Esophagus muscularis mucosa (tissue), 4 donors: ENCODE data around the gene OR2H2. TPM values are rescaled to one million over a fixed set of nuclear protein-coding genes. Genes with fewer than 3 reads are reported as not detected.
A peak's percentile ranks its signal among the peaks of the same experiment; 100 is the strongest.

Experiments
- DNase-seq: peaks from one replicate; pipeline ENCODE4 v3.0.0-alpha.2; 2017; ENCODE audit errors: extremely low spot score
- H3K27ac ChIP-seq, 4 donors: fragments of 200-600 bp; sonication (generic); replicated peaks in 1 of 4; 1 replicate in 3 of 4; 2 replicates in 1 of 4; pipeline ENCODE4 v1.5.1; 2016 to 2019; ENCODE audit warnings: mild to moderate bottlenecking in 1 of 4
- H3K27me3 ChIP-seq, 4 donors: fragments of 200-600 bp; sonication (generic); one replicate each; pipeline versions ENCODE4 v1.5.1 to v1.6.0; 2016 to 2019
- H3K36me3 ChIP-seq, 4 donors: fragments of 200-600 bp; sonication (generic); one replicate each; pipeline ENCODE4 v1.5.1; 2016 to 2019
- H3K4me1 ChIP-seq, 4 donors: fragments of 200-600 bp; sonication (generic); one replicate each; pipeline ENCODE4 v1.5.1; 2016 to 2019
- H3K4me3 ChIP-seq, 4 donors: fragments of 200-600 bp; sonication (generic); 1 replicate in 2 of 4; 2 replicates in 2 of 4; pipeline ENCODE4 v1.5.1; 2016 to 2019; ENCODE audit warnings: mild to moderate bottlenecking in 4 of 4, moderate library complexity in 1 of 4
- H3K9me3 ChIP-seq, 4 donors: fragments of 200-600 bp; sonication (generic); 1 replicate in 3 of 4; 2 replicates in 1 of 4; pipeline ENCODE4 v1.5.1; 2016 to 2019
- CTCF ChIP-seq, 3 experiments: fragments of 200-600 bp in 2 of 3; fragments of 450-650 bp in 1 of 3; sonication (generic) in 2 of 3; IDR thresholded peaks; one replicate each; pipeline ENCODE4 v1.5.1; 2017 to 2019; ENCODE audit warnings: antibody characterized with exemption in 3 of 3, mild to moderate bottlenecking in 2 of 3, moderate library complexity in 1 of 3
- EP300 ChIP-seq: sonication (generic); formaldehyde crosslinking; IDR thresholded peaks from one replicate; pipeline ENCODE4 v1.6.1; 2017; ENCODE audit warnings: antibody characterized with exemption
- POLR2A ChIP-seq: fragments of 450-650 bp; IDR thresholded peaks from one replicate; pipeline ENCODE4 v1.6.1; 2017; ENCODE audit warnings: antibody characterized with exemption, moderate library complexity, mild to moderate bottlenecking, low read depth
- POLR2AphosphoS5 ChIP-seq, 2 donors: sonication (generic); formaldehyde crosslinking; IDR thresholded peaks; one replicate each; pipeline ENCODE4 v1.6.1; 2017; ENCODE audit warnings: antibody characterized with exemption in 2 of 2
- WGBS: methylation state at CpG from one replicate; pipeline ENCODE4 v1.1.5; 2018; 5-methylcytosine and 5-hydroxymethylcytosine counted together
- intact Hi-C: fragments of 100-400 bp; cut with DNase I; formaldehyde crosslinking; loops from one replicate; pipeline ENCODE4 v1.15.1; 2023
- total RNA-seq, 4 donors: library from RNA; depleted of rRNA; stranded (reverse); fragments of >200 nt; gene quantifications; one replicate each; pipeline versions ENCODE4 v1.1.0 to v1.2.1, GENCODE V29; 2016

The OR2H2 gene
- total RNA-seq, 4 donors from 2014 or later, result not detected

- Histone ChIP-seq H3K9me3 (no peaks in the 10 kb centered on the region), H3K4me1 (no peaks in the 10 kb centered on the region), H3K36me3 (no peaks in the 10 kb centered on the region), H3K27ac (no peak overlapping the region), H3K4me3 (no peak overlapping the region), H3K27me3 (peaks cover 0 to 55% (median 2%) of the 10 kb centered on the region in 4 donors)
- peak; percentile 34 for DNase-seq
- 53% methylated on average over 1 of the region's 1 CpG for WGBS
- intact Hi-C loops, result no loop called here
- TF ChIP-seq POLR2AphosphoS5 (IDR thresholded peaks at IDR 0.05) (no peak), EP300 (no peak), POLR2A (no peak), CTCF (IDR thresholded peaks at IDR 0.05) (no peak)
These were observed 23.2 kb upstream of the OR2H2 start for GRCh38 chr6:29561606-29562181.

GRCh38 chr6:29563435-29563965, 21.4 kb upstream of the OR2H2 start:
- Histone ChIP-seq H3K36me3 (no peaks in the 10 kb centered on the region), H3K4me3 (no peak overlapping the region), H3K4me1 (no peaks in the 10 kb centered on the region), H3K9me3 (no peaks in the 10 kb centered on the region), H3K27me3 (peaks cover 0 to 40% (median 0%) of the 10 kb centered on the region in 4 donors), H3K27ac (no peak overlapping the region)
- no peak for DNase-seq
- TF ChIP-seq EP300, result no peak
- no peak for TF ChIP-seq POLR2A
- no peak for TF ChIP-seq POLR2AphosphoS5 (IDR thresholded peaks at IDR 0.05)
- no peak for TF ChIP-seq CTCF (IDR thresholded peaks at IDR 0.05)
- WGBS, result 72% methylated on average over 3 of the region's 3 CpGs
- intact Hi-C loops, result no loop called here

- intact Hi-C loops, result no loop called here
- Histone ChIP-seq H3K4me1 (no peaks in the 10 kb centered on the region), H3K27me3 (peaks cover 0 to 41% (median 0%) of the 10 kb centered on the region in 4 donors), H3K27ac (no peak overlapping the region), H3K9me3 (no peaks in the 10 kb centered on the region), H3K4me3 (no peak overlapping the region), H3K36me3 (no peaks in the 10 kb centered on the region)
- TF ChIP-seq EP300 (no peak), POLR2AphosphoS5 (IDR thresholded peaks at IDR 0.05) (no peak), CTCF (IDR thresholded peaks at IDR 0.05) (no peak), POLR2A (no peak)
- DNase-seq, result no peak
These were observed 20.0 kb upstream of the OR2H2 start for GRCh38 chr6:29564875-29565274.

- Histone ChIP-seq H3K4me3 (no peak overlapping the region), H3K27ac (no peak overlapping the region), H3K9me3 (no peaks in the 10 kb centered on the region), H3K27me3 (peaks cover 0 to 40% (median 0%) of the 10 kb centered on the region in 4 donors), H3K4me1 (no peaks in the 10 kb centered on the region), H3K36me3 (no peaks in the 10 kb centered on the region)
- DNase-seq, result peak; percentile 45
- intact Hi-C loops, result no loop called here
- 86% methylated on average over 5 of the region's 5 CpGs for WGBS
- TF ChIP-seq POLR2AphosphoS5 (IDR thresholded peaks at IDR 0.05) (no peak), POLR2A (no peak), EP300 (no peak), CTCF (IDR thresholded peaks at IDR 0.05) (no peak)
These were observed 18.1 kb upstream of the OR2H2 start for GRCh38 chr6:29566856-29567255.

- Histone ChIP-seq H3K9me3 (no peaks in the 10 kb centered on the region), H3K4me1 (no peaks in the 10 kb centered on the region), H3K27ac (no peak overlapping the region), H3K36me3 (no peaks in the 10 kb centered on the region), H3K4me3 (no peak overlapping the region), H3K27me3 (peaks cover 0 to 40% (median 0%) of the 10 kb centered on the region in 4 donors)
- no peak for DNase-seq
- WGBS, result 28% methylated on average over 2 of the region's 2 CpGs
- intact Hi-C loops, result no loop called here
- TF ChIP-seq POLR2A (no peak), CTCF (IDR thresholded peaks at IDR 0.05) (no peak), POLR2AphosphoS5 (IDR thresholded peaks at IDR 0.05) (no peak), EP300 (no peak)
These were observed 17.4 kb upstream of the OR2H2 start for GRCh38 chr6:29567541-29567940.
